ENCODE results near the gene DNAJB13.
"Not testable (repeated sequence)": the region's sequence is repeated elsewhere in the genome, so short reads cannot be mapped to it uniquely, and the experiment has no call there.

DNAJB13 gene, protein sequence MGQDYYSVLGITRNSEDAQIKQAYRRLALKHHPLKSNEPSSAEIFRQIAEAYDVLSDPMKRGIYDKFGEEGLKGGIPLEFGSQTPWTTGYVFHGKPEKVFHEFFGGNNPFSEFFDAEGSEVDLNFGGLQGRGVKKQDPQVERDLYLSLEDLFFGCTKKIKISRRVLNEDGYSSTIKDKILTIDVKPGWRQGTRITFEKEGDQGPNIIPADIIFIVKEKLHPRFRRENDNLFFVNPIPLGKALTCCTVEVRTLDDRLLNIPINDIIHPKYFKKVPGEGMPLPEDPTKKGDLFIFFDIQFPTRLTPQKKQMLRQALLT

GRCh38 chr11:73950869-73951710 lies at the start of gene DNAJB13:
Gene DNAJB13 (plus strand): TSS chr11:73951026. CDS start chr11:73951070, 44 bp downstream.
- DNase-seq (ENCODE audit: low read depth): no peak

DNA sequence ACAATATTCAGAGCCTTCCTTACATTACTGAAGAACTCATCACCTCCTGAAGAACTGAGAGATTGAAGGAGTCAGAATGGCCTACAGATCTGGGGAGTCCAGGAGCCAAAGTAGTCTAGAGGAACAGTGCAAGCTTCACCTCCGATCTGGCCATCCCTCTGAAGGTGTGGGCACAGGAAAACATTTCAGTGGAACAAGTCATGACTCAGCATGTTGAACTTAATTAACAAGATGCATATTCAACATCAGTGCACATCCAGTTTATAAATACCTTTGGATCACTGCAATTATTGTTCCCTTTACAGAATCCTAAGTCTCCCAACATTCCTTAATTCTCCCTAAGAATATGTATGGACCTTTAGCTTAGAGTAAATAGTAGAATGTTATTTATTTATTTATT lies 48.5 kb upstream of the DNAJB13 start:
- DNase-seq (ENCODE audit: low read depth): no peak

- DNase-seq (ENCODE audit: low read depth): no peak
Observed at GRCh38 chr11:73907191-73907590, 43.6 kb upstream of the DNAJB13 start.

GRCh38 chr11:73912026-73912425 lies 38.8 kb upstream of the DNAJB13 start:
- no peak for DNase-seq (ENCODE audit: low read depth)

DNA sequence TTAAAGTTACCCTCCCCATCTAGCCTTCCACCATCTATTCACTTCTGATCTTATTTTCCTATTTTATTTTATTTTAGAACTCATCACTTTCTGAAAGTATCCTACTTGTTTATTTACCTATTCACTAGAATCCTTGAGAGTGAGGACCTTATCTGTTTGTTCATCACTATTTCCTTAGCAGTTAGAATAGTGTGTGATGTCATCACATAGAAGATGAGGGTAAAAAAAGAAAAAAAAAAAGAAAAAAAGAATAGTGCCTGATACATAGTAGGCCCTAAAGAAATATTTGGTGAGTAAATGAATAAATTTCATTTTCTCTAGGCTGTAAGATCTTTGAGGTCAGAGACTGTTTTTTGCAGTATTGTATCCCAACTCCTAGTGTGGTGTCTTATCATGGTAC lies 37.4 kb upstream of the DNAJB13 start:
- no peak for DNase-seq (ENCODE audit: low read depth)

GRCh38 chr11:73914284-73914683 lies 36.5 kb upstream of the DNAJB13 start:
- no peak for DNase-seq (ENCODE audit: low read depth)

GRCh38 chr11:73916435-73916834 lies 34.4 kb upstream of the DNAJB13 start:
- DNase-seq (ENCODE audit: low read depth): no peak

DNA sequence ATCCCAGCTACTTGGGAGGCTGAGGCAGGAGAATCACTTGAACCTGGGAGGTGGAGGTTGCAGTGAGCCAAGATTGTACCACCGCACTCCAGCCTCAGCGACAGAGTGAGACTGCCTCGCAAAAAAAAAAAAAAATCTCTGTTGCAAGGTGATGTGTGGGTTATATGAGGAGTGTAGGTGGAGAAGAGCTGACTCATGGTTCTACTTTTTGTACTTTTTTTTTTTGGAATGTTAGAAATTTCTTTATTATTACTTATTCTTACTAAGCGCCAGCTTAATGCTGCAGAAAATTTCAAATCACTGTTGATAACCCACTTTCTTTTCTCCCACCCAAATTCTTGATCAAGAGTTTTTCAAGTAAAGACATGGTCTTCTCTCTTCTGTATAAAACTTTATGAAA lies 29.6 kb upstream of the DNAJB13 start:
- no peak for DNase-seq (ENCODE audit: low read depth)

GRCh38 chr11:73929388-73929787 lies 21.4 kb upstream of the DNAJB13 start:
- no peak for DNase-seq (ENCODE audit: low read depth)

GRCh38 chr11:73931039-73931645 lies 19.7 kb upstream of the DNAJB13 start:
- no peak for DNase-seq (ENCODE audit: low read depth)

DNA sequence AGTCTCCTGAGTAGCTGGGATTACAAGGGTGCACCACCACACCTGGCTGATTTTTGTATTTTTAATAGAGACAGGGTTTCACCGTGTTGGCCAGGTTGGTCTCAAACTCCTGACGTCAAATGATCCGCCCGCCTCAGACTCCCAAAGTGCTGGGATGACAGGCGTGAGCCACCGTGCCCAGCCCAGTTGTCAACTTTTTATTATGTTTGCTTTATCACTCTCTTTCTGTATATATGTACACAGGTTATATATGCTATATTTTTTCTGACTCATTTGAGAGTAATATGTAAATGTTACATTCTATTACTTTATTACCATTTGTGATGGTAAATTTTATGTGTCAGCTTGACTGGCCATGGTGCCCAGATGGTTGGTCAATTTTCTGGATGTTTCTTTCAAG lies 18.9 kb upstream of the DNAJB13 start:
- no peak for DNase-seq (ENCODE audit: low read depth)

DNA sequence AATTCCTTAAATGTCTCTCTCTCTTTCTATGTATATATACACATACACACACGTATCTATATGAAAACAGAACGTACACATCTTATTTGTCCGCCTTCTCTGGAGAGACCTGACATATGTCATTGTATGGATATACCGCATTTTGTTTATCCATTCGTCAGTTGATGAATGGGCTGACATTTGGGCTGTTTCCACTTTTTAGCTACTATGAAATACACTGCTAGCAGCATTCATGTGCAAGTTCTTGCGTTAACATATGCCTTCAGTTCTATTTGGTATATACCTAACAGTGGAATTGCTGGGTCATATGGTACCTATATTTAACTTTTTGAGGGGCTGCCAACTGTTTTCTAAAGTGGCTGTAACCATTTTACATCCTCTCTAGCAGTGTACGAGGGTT lies 18.0 kb upstream of the DNAJB13 start:
- DNase-seq (ENCODE audit: low read depth): no peak

DNA sequence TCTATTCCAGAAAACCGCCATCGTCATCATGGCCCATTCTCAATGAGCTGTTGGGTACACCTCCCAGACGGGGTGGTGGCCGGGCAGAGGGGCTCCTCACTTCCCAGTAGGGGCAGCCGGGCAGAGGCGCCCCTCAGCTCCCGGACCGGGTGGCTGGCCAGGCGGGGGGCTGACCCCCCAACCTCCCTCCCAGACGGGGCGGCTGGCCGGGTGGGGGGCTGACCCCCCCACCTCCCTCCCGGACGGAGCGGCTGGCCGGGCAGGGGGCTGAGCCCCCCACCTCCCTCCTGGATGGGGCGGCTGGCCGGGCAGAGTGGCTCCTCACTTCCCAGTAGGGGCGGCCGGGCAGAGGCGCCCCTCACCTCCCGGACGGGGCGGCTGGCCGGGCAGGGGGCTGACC lies 14.8 kb upstream of the DNAJB13 start:
- DNase-seq (ENCODE audit: low read depth): not testable (repeated sequence)

- no peak for DNase-seq (ENCODE audit: low read depth)
Observed at GRCh38 chr11:73939096-73939495, 11.7 kb upstream of the DNAJB13 start.

GRCh38 chr11:73940801-73941570 lies 9.8 kb upstream of the DNAJB13 start:
- DNase-seq (ENCODE audit: low read depth): no peak

DNA sequence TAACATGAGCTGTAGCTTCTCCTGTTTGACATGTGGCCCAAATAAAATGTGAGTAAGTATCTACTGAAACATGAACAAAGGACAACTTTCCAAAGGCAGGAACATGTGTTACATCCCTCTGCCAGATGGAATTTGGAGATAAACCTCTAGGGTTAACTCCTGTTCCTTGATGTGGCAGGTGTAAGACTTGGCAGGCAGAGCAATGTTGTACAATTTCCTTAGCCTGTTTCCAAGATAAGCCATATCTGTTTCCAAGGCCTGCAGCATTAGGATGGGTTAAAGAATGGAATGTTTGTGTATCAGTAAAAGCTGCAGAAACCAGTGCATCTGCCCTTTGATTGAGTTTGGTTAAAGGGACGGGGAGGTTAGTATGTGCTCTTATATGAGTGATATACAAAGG lies 8.8 kb upstream of the DNAJB13 start:
- DNase-seq (ENCODE audit: low read depth): no peak

GRCh38 chr11:73944085-73944484 lies 6.7 kb upstream of the DNAJB13 start:
- no peak for DNase-seq (ENCODE audit: low read depth)

GRCh38 chr11:73944901-73945300 lies 5.9 kb upstream of the DNAJB13 start:
- no peak for DNase-seq (ENCODE audit: low read depth)

GRCh38 chr11:73945396-73945795 lies 5.4 kb upstream of the DNAJB13 start:
- DNase-seq (ENCODE audit: low read depth): no peak

- no peak for DNase-seq (ENCODE audit: low read depth)
Observed at GRCh38 chr11:73946798-73947458, 3.9 kb upstream of the DNAJB13 start.

DNA sequence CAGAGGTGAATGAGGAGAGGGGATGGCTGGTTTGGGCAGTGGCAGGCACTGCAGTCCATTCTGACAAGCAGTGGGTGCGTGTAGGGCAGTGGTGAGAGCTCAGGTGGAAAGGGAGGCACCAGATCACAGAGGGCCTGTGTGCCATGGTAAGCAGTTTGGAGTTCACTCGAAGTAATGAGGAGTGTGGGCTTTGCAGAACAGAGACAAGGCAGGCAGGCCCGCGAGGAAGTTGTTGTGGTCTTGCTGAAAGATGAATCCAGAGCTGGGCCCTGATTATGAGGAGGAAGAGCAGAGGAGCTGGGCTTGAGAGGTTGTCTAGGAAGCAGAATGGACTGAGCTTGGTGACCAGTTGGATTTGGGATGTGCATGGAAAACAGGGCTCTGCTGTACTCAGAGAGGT lies 1.6 kb upstream of the DNAJB13 start:
- DNase-seq (ENCODE audit: low read depth): no peak

- DNase-seq (ENCODE audit: low read depth): no peak
Observed at GRCh38 chr11:73949912-73950311, 914 bp upstream of the DNAJB13 start.

All from activated gamma-delta T cell treated with anti-CD3 and anti-CD28 coated beads, Interleukin-2, amount 50 U/mL, for 16 hours (primary cell).